Left lung (tissue), 10 donors: Measurements from ENCODE around the gene TENM3. TPM values are rescaled to one million over a fixed set of nuclear protein-coding genes. Genes with fewer than 3 reads are reported as not detected.

Experiments used
- ATAC-seq: fragments of 200-7000 bp; cut with Tn5 transposase; one replicate; pipeline ENCODE4 v1.9.1; 2020; ENCODE audit warnings: moderate library complexity
- DNase-seq, 4 donors: peaks; one replicate each; pipeline ENCODE4 v3.0.0-alpha.2; 2013 to 2020
- H3K27ac ChIP-seq, 2 donors: fragments of 200-600 bp; sonication (generic) in 1 of 2; one replicate each; pipeline versions ENCODE4 v1.5.0 to v1.8.0; 2020 to 2021
- H3K27me3 ChIP-seq, 2 donors: fragments of 200-600 bp; sonication (generic) in 1 of 2; one replicate each; pipeline versions ENCODE4 v1.5.0 to v1.8.0; 2020 to 2021
- H3K36me3 ChIP-seq, 2 donors: fragments of 200-600 bp; sonication (generic) in 1 of 2; one replicate each; pipeline versions ENCODE4 v1.5.0 to v1.8.0; 2020 to 2021
- H3K4me1 ChIP-seq, 2 donors: fragments of 200-600 bp; one replicate each; pipeline ENCODE4 v1.8.0; 2021
- H3K4me3 ChIP-seq, 2 donors: fragments of 200-600 bp; sonication (generic) in 1 of 2; one replicate each; pipeline versions ENCODE4 v1.5.0 to v1.8.0; 2020 to 2021; ENCODE audit warnings: mild to moderate bottlenecking in 1 of 2
- H3K9me3 ChIP-seq, 2 donors: fragments of 200-600 bp; sonication (generic) in 1 of 2; one replicate each; pipeline versions ENCODE4 v1.5.0 to v1.8.0; 2020 to 2021
- CTCF ChIP-seq, 2 donors: fragments of 200-600 bp; sonication (generic) in 1 of 2; IDR thresholded peaks; one replicate each; pipeline versions ENCODE4 v1.5.0 to v1.8.0; 2021; ENCODE audit warnings: antibody characterized with exemption in 2 of 2
- intact Hi-C, 2 donors: fragments of 100-400 bp; cut with DNase I; formaldehyde crosslinking; loops; one replicate each; pipeline versions ENCODE4 v1.11.2 to v1.14.2; 2022
- polyA plus RNA-seq, 6 donors: library from polyadenylated mRNA; unstranded; fragments of 120-200 nt; gene quantifications; one replicate each; pipeline ENCODE4 v1.2.1, GENCODE V29; 2013; ENCODE audit not compliant: insufficient read length in 6 of 6
- total RNA-seq, 2 donors: library from RNA; stranded (reverse); fragmentation: NEBNext Ultra II Directional; extraction: Animal tissue kit (Norgen Biotek cat#: 25700); gene quantifications; one replicate each; pipeline ENCODE4 v1.2.1, GENCODE V29; 2021
- donor health status: DM: no; HTN: yes; CAD: no.
- donor health status: DM: no; HTN: no; CAD: no.

The TENM3 gene
- total and polyA plus RNA-seq, 8 donors = 2.2 to 5.6 (median 3.1) TPM

- Histone ChIP-seq H3K4me3 (no peak overlapping the region), H3K9me3 (no peaks in the 10 kb centered on the region), H3K36me3 (no peaks in the 10 kb centered on the region), H3K27ac (no peak overlapping the region), H3K27me3 (no peaks in the 10 kb centered on the region), H3K4me1 (no peaks in the 10 kb centered on the region)
- intact Hi-C loops = no loop called here
- ATAC-seq (no peak), DNase-seq (no peak)
- TF ChIP-seq CTCF (IDR thresholded peaks at IDR 0.05) = no peak
These were observed 523.0 kb downstream of the TENM3 start for GRCh38 chr4:182765987-182766856.

GRCh38 chr4:182766857-182767250, 523.7 kb downstream of the TENM3 start:
- no peak for TF ChIP-seq CTCF (IDR thresholded peaks at IDR 0.05)
- DNase-seq (no peak), ATAC-seq (no peak)
- Histone ChIP-seq H3K9me3 (no peaks in the 10 kb centered on the region), H3K4me3 (no peak overlapping the region), H3K4me1 (no peaks in the 10 kb centered on the region), H3K36me3 (no peaks in the 10 kb centered on the region), H3K27me3 (no peaks in the 10 kb centered on the region), H3K27ac (no peak overlapping the region)
- intact Hi-C loops = no loop called here

- Histone ChIP-seq H3K36me3 (no peaks in the 10 kb centered on the region), H3K4me3 (no peak overlapping the region), H3K9me3 (no peaks in the 10 kb centered on the region), H3K27ac (no peak overlapping the region), H3K4me1 (no peaks in the 10 kb centered on the region), H3K27me3 (no peaks in the 10 kb centered on the region)
- DNase-seq (no peak), ATAC-seq (no peak)
- intact Hi-C loops = no loop called here
- no peak for TF ChIP-seq CTCF (IDR thresholded peaks at IDR 0.05)
These were observed 525.6 kb downstream of the TENM3 start for GRCh38 chr4:182768838-182769237.

- H3K9me3 ChIP-seq = no peaks in the 10 kb centered on the region
- intact Hi-C loops = no loop called here
- H3K4me3 ChIP-seq = no peak overlapping the region
- no peak overlapping the region for H3K27ac ChIP-seq
- peak in 2 of 4 donors; percentile 33 to 36 for DNase-seq
- TF ChIP-seq CTCF (IDR thresholded peaks at IDR 0.05) = no peak
- peak; percentile 97 for ATAC-seq
- H3K4me1 ChIP-seq = no peaks in the 10 kb centered on the region
- H3K27me3 ChIP-seq = no peaks in the 10 kb centered on the region
- no peaks in the 10 kb centered on the region for H3K36me3 ChIP-seq
These were observed 527.2 kb downstream of the TENM3 start for GRCh38 chr4:182770259-182770995.

GRCh38 chr4:182770996-182771514, 527.9 kb downstream of the TENM3 start:
- intact Hi-C loops = no loop called here
- H3K9me3 ChIP-seq = no peaks in the 10 kb centered on the region
- H3K4me3 ChIP-seq = no peak overlapping the region
- H3K4me1 ChIP-seq = no peaks in the 10 kb centered on the region
- DNase-seq (no peak), ATAC-seq (peak; percentile 58)
- TF ChIP-seq CTCF (IDR thresholded peaks at IDR 0.05) = no peak
- H3K27ac ChIP-seq = no peak overlapping the region
- no peaks in the 10 kb centered on the region for H3K27me3 ChIP-seq
- no peaks in the 10 kb centered on the region for H3K36me3 ChIP-seq
